UCSD-AML1 (cell line): ENCODE data around the gene RFX4.

Experiments used
- DNase-seq: peaks from one replicate; lab custom pipeline; 2025; ENCODE audit not compliant: unreplicated experiment; lab: John Stamatoyannopoulos, UW

RFX4 gene

DNA sequence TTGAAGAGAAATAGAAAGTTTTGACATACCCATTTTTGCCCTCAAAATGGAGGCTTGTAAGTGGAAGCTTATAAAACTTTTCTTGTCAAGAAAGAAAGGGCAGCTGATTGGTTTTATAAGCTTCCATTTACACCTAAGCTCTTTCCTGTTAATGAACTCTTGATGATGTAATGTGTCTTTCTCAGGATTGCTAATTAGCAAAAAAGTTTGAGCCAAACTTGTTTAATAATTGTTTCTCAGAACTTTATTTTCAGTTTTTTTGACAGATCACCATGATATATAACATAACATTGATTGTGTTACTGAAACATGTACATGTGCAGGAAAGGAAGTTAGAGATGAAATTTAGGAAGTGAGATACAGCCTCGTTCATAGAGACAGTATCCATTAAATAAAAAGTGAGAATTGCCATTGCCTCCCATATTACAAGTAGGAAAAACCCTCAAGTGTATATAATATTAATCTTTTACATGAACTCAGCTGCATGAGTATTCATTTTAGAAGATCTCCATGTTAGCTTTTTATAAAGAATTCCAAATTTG is 218.4 kb downstream of the RFX4 start:
- no peak for DNase-seq

DNA sequence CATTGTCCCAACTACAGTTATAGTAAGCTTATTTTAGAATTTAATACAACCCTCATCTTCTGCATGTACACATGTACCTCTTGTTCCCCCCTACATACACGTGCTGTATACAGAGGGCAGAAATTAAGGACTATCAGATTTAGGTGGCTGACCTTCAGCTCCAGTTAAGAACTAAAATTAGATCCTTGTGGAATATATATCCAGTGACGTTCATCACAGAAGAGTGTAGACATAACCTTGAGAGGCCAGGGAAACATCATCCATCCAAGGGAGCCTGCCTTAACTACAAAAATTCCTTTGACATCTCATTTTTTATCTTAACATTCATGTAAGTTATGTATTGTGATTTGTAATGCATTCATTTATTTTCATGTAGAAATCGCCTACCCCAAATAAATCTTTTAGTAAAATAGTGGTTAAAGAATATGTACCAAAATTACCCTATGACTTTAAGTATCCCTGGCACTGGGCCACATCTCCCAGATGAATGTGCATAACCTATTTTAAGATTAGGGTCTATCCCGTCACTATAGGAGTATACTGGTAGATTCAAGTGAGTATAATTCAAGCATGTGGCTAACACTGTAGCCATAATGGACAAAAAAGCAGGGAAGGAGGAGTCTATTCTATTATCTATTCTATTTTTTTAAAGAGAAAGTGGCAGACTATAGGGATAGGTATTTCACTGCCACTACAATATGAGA is 219.2 kb downstream of the RFX4 start:
- DNase-seq: no peak

DNA sequence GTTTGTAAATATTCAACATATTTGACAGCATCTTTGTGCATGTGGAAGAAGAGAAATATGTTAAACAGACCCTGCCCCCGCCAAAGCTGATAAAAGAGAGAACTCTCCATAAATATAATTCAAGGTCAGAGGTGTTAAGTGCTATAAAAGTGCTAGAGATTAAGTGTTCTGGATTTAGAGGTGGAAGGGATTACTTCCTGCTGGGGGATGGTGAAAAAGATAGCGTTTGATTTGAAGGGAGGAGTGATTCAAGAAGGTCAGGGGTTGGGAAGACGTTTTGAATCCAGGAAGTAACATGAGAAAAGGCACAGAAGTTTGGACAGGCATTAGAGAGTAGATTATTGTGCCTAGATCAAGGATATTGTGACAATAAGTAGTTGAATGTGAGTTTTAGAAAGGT is 221.9 kb downstream of the RFX4 start:
- no peak for DNase-seq
